OCI-LY3 (cell line): Measurements from ENCODE around the gene PDE6H.

Source experiments
- CTCF ChIP-seq: fragments of 200-600, 300-600 bp; sonication (generic); IDR thresholded peaks from 2 replicates; pipeline ENCODE4 v1.5.1; 2014; ENCODE audit warnings: antibody characterized with exemption, low read length, low read depth
- EZH2phosphoT487 ChIP-seq: fragments of 200-600 bp; shearing (Covaris generic); IDR thresholded peaks from 2 replicates; pipeline ENCODE4 v1.6.1; 2018; ENCODE audit warnings: antibody characterized with exemption, mixed run types, low read depth

- TF ChIP-seq CTCF (no peak), EZH2phosphoT487 (no peak)
Measured at GRCh38 chr12:14976658-14977057, 3.8 kb downstream of the PDE6H start.
